ENCODE data around the gene SRD5A2.

DNA sequence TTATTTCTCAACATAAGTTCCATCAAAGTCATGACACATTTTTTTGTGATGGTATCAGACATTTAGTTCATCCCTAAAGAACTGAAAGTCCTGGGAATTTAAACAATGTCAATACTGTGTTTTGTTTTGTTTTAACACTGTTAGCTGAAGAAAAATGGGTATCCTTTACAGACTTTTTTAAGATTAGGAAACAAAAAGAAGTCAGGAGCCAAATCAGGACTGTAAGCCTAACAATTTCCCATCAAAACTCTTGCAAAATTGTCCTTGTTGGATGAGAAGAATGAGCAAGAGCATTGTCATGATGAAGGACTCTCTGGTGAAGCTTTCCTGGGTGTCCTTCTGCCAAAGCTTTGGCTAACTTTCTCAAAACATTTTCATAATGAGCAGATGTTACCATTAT lies 69.4 kb downstream of the SRD5A2 start:
- no peak for TF ChIP-seq CTCF (conservative IDR thresholded peaks at IDR 0.05; ENCODE audit: low read depth, low read length)
- TF ChIP-seq POLR2A (IDR thresholded peaks at IDR 0.05; ENCODE audit: low read depth, low read length), result no peak
- TF ChIP-seq SMC3 (IDR thresholded peaks at IDR 0.05; ENCODE audit: low read depth, low read length), result no peak
- no peak for TF ChIP-seq CEBPB (IDR thresholded peaks at IDR 0.05; ENCODE audit: low read depth, low read length)
- TF ChIP-seq MXI1 (IDR thresholded peaks at IDR 0.05; ENCODE audit: borderline replicate concordance, low read depth, low read length), result no peak
- no peak for TF ChIP-seq MAFK (IDR thresholded peaks at IDR 0.05; ENCODE audit: low read depth, low read length)
- TF ChIP-seq CHD1 (IDR thresholded peaks at IDR 0.05; ENCODE audit: low read depth, low read length), result no peak
- TF ChIP-seq RCOR1 (IDR thresholded peaks at IDR 0.05; ENCODE audit: insufficient replicate concordance, low read length), result no peak
